Measurements from ENCODE around the gene FBN1. TPM values are rescaled to one million over a fixed set of nuclear protein-coding genes. Genes with fewer than 3 reads are reported as not detected.

Gene FBN1
- total RNA-seq, 1 donor from 2014 or later, result 54.0 TPM

- no peaks in the 10 kb centered on the region for H3K4me1 Mint-ChIP-seq (ENCODE audit: unreplicated experiment)
- no peak for DNase-seq (ENCODE audit: low spot score)
- TF ChIP-seq CTCF (IDR thresholded peaks at IDR 0.05; ENCODE audit: unreplicated experiment), result no peak
- peaks cover 2% of the 10 kb centered on the region for H3K27me3 Mint-ChIP-seq (ENCODE audit: unreplicated experiment)
- H3K9me3 Mint-ChIP-seq (ENCODE audit: unreplicated experiment), result no peaks in the 10 kb centered on the region
- no peak overlapping the region for H3K27ac Mint-ChIP-seq (ENCODE audit: unreplicated experiment)
- peaks cover 21% of the 10 kb centered on the region for H3K36me3 Mint-ChIP-seq (ENCODE audit: low read depth, unreplicated experiment)
- no peak overlapping the region for H3K4me3 Mint-ChIP-seq (ENCODE audit: unreplicated experiment)
These were observed 178.7 kb downstream of the FBN1 start for GRCh38 chr15:48466820-48467219.

- TF ChIP-seq CTCF (IDR thresholded peaks at IDR 0.05; ENCODE audit: unreplicated experiment), result no peak
- no peak overlapping the region for H3K27ac Mint-ChIP-seq (ENCODE audit: unreplicated experiment)
- no peaks in the 10 kb centered on the region for H3K4me1 Mint-ChIP-seq (ENCODE audit: unreplicated experiment)
- peaks cover 21% of the 10 kb centered on the region for H3K36me3 Mint-ChIP-seq (ENCODE audit: low read depth, unreplicated experiment)
- H3K27me3 Mint-ChIP-seq (ENCODE audit: unreplicated experiment), result peaks cover 2% of the 10 kb centered on the region
- H3K9me3 Mint-ChIP-seq (ENCODE audit: unreplicated experiment), result no peaks in the 10 kb centered on the region
- no peak overlapping the region for H3K4me3 Mint-ChIP-seq (ENCODE audit: unreplicated experiment)
- DNase-seq (ENCODE audit: low spot score), result no peak
These were observed 179.4 kb downstream of the FBN1 start for GRCh38 chr15:48466079-48466478.

GRCh38 chr15:48465410-48465809 lies 180.1 kb downstream of the FBN1 start:
- H3K9me3 Mint-ChIP-seq (ENCODE audit: unreplicated experiment), result no peaks in the 10 kb centered on the region
- peaks cover 2% of the 10 kb centered on the region for H3K27me3 Mint-ChIP-seq (ENCODE audit: unreplicated experiment)
- no peak for DNase-seq (ENCODE audit: low spot score)
- H3K4me3 Mint-ChIP-seq (ENCODE audit: unreplicated experiment), result no peak overlapping the region
- no peaks in the 10 kb centered on the region for H3K4me1 Mint-ChIP-seq (ENCODE audit: unreplicated experiment)
- no peak overlapping the region for H3K27ac Mint-ChIP-seq (ENCODE audit: unreplicated experiment)
- TF ChIP-seq CTCF (IDR thresholded peaks at IDR 0.05; ENCODE audit: unreplicated experiment), result no peak
- peaks cover 21% of the 10 kb centered on the region for H3K36me3 Mint-ChIP-seq (ENCODE audit: low read depth, unreplicated experiment)

GRCh38 chr15:48463366-48463880 lies 182.1 kb downstream of the FBN1 start:
- peaks cover 13% of the 10 kb centered on the region for H3K36me3 Mint-ChIP-seq (ENCODE audit: low read depth, unreplicated experiment)

GRCh38 chr15:48462688-48463087 lies 182.8 kb downstream of the FBN1 start:
- Mint-ChIP-seq H3K27ac (ENCODE audit: unreplicated experiment) (no peak overlapping the region), H3K36me3 (ENCODE audit: low read depth, unreplicated experiment) (peaks cover 13% of the 10 kb centered on the region), H3K4me1 (ENCODE audit: unreplicated experiment) (no peaks in the 10 kb centered on the region), H3K9me3 (ENCODE audit: unreplicated experiment) (no peaks in the 10 kb centered on the region), H3K27me3 (ENCODE audit: unreplicated experiment) (no peaks in the 10 kb centered on the region), H3K4me3 (ENCODE audit: unreplicated experiment) (no peak overlapping the region)
- DNase-seq (ENCODE audit: low spot score), result no peak
- TF ChIP-seq CTCF (IDR thresholded peaks at IDR 0.05; ENCODE audit: unreplicated experiment), result no peak

More at GRCh38 chr15:48463366-48463880, 182.1 kb downstream of the FBN1 start:
- no peaks in the 10 kb centered on the region for H3K27me3 Mint-ChIP-seq (ENCODE audit: unreplicated experiment)
- H3K9me3 Mint-ChIP-seq (ENCODE audit: unreplicated experiment), result no peaks in the 10 kb centered on the region
- no peak for TF ChIP-seq CTCF (IDR thresholded peaks at IDR 0.05; ENCODE audit: unreplicated experiment)
- H3K27ac Mint-ChIP-seq (ENCODE audit: unreplicated experiment), result no peak overlapping the region
- no peaks in the 10 kb centered on the region for H3K4me1 Mint-ChIP-seq (ENCODE audit: unreplicated experiment)
- H3K4me3 Mint-ChIP-seq (ENCODE audit: unreplicated experiment), result no peak overlapping the region
- no peak for DNase-seq (ENCODE audit: low spot score)
